ENCODE data around the gene CWC25. TPM values are rescaled to one million over a fixed set of nuclear protein-coding genes. Genes with fewer than 3 reads are reported as not detected.

The CWC25 gene
- total RNA-seq, 1 experiment from 2014 or later: 14.1 TPM

- peak; percentile 48 for DNase-seq (ENCODE audit: low spot score)
- intact Hi-C loops (cut with micrococcal nuclease; ENCODE audit: unreplicated experiment): loop anchor here (5.0 kb wide), 1 partner anchor 116 kb away; no protein-coding TSS in a partner anchor
- Histone ChIP-seq H3K4me3 (ENCODE audit: low read depth, low read length, poor library complexity, severe bottlenecking) (peak overlapping the region; percentile 81), H3K36me3 (ENCODE audit: insufficient read depth, low read length, poor library complexity, severe bottlenecking) (peaks cover 3% of the 10 kb centered on the region), H3K4me1 (ENCODE audit: insufficient read depth, low read length, poor library complexity, severe bottlenecking) (peaks cover 21% of the 10 kb centered on the region), H3K9me3 (ENCODE audit: low read depth, low read length, poor library complexity, severe bottlenecking) (no peaks in the 10 kb centered on the region), H3K27ac (ENCODE audit: low read depth, low read length, poor library complexity, severe bottlenecking) (no peak overlapping the region), H3K27me3 (replicated peaks; ENCODE audit: insufficient read depth, low read depth, low read length, poor library complexity) (no peaks in the 10 kb centered on the region)
- CTCF ChIA-PET: no interaction called here
- TF ChIP-seq EZH2 (IDR thresholded peaks at IDR 0.05; ENCODE audit: borderline replicate concordance, low read depth, low read length, poor library complexity, severe bottlenecking): no peak
- no peak for TF ChIP-seq CTCF (conservative IDR thresholded peaks at IDR 0.05; ENCODE audit: low read depth, low read length)
- POLR2A ChIA-PET (ENCODE audit: low non-redundant PET): no interaction called here
- no TSS peak for BruUV-seq (replicated peaks)
These were observed 73.8 kb downstream of the CWC25 start for GRCh38 chr17:38751144-38751807.

Small RNA genes lying within 50 kb of the gene (microRNA-seq; reads per million reads assigned to microRNA genes)
- gene MIR4727: 1.1 reads per million

Other genes starting within 250 kb of the CWC25 start
- gene SRCIN1, start 219.4 kb downstream of the CWC25 start, total RNA-seq (2021): 1.6 and 3.5 TPM in 2 replicates
- gene EPOP, start 150.4 kb downstream of the CWC25 start, total RNA-seq (2021): 4.0 and 5.9 TPM in 2 replicates
- 41.4 and 59.5 TPM in 2 replicates for gene MLLT6, start 120.0 kb downstream of the CWC25 start, total RNA-seq (2021)
- gene CISD3, start 95.0 kb downstream of the CWC25 start, total RNA-seq (2021): 6.6 and 8.5 TPM in 2 replicates
- gene PCGF2, start 77.0 kb downstream of the CWC25 start, total RNA-seq (2021): 34.4 and 42.0 TPM in 2 replicates
- 217 and 232 TPM in 2 replicates for gene PSMB3, start 72.6 kb downstream of the CWC25 start, total RNA-seq (2021)
- 28.0 and 35.7 TPM in 2 replicates for gene PIP4K2B, start 25.8 kb downstream of the CWC25 start, total RNA-seq (2021)
- 764 and 879 TPM in 2 replicates for gene RPL23, start 28.4 kb upstream of the CWC25 start, total RNA-seq (2021)
- gene LASP1, start 44.7 kb upstream of the CWC25 start, total RNA-seq (2021): 76.9 and 78.3 TPM in 2 replicates
- not detected in 2 replicates for gene FBXO47, start 142.1 kb upstream of the CWC25 start, total RNA-seq (2021)